Glomerular visceral epithelial cell (primary cell): ENCODE measurements around the gene APELA.
"Not testable (repeated sequence)": the region's sequence is repeated elsewhere in the genome, so short reads cannot be mapped to it uniquely, and the experiment has no call there.

ENCODE experiments used
- DNase-seq: peaks from one replicate; pipeline ENCODE4 v3.0.0-alpha.2; 2016; ENCODE audit errors: extremely low spot score

APELA gene, protein sequence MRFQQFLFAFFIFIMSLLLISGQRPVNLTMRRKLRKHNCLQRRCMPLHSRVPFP

DNA sequence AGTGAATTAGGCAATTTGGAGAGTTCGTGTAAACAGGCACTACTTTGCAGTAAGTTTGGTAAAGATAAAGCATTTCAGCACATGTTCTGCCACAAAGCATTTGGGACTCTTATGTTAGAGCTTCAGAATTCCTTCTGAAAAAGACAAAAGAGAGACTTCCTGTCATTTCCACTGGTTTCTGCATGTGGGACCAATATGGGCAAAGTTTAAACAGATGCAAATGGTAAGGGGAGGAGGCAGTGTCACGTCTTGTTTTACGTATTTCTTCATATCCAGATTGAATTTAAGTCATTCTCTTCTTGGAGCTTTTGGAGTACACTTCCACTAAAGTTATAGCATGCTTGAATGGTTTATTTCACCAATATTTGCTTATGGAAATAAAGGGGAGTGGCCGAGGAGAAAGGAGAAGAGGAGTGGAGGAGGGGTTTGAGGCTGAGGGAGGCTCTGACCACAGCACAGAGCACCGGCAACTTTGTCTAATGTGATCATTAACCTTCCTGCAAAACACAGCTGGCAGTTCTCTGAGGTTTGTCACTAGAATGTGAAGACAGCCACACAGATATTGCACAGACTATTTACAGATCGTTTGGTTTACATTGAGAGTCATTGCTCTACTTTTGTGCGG, at the start of gene APELA:
APELA (plus strand) TSS at position 479 of the 625 bp plus-strand sequence. CDS start 154 bp downstream, outside the sequence.
- peak; percentile 65 for DNase-seq

DNA sequence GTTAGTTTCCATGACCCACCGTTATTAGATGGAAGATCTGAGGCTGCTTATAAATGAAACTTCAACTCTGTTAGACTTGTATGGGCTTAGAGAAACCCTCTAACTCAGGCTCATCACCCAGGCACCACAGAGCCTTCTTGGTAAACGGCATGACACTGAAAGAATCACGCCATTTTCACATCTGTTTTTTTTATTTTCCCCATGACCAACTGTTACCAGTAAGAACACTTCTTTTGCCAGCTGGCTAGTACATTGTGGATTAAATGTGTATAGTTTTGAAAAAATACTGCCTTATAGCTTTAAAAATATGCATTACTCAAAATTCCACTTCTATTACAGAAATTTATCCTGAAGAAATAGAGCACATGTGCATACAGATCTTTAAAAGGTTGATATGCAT, 48.0 kb upstream of the APELA start:
- no peak for DNase-seq

DNA sequence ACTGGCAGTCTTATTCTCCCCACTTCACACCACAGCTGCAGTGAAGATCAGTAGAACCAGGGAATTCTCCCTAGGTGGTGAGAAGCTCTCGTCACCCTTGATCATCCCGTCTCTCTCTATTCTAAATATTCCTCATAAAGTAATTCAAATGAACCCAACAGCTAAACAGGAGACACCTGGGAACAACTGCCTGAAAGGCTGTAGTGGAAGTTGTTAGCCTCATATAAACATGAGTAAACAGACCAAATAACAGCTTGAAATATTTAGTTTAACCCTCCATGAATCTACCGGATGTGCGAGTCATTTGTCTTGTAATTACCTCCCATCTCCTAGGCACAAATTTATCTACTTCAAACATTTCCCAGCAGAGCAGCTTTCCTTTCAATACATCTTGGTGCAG, 30.4 kb upstream of the APELA start:
- no peak for DNase-seq

DNA sequence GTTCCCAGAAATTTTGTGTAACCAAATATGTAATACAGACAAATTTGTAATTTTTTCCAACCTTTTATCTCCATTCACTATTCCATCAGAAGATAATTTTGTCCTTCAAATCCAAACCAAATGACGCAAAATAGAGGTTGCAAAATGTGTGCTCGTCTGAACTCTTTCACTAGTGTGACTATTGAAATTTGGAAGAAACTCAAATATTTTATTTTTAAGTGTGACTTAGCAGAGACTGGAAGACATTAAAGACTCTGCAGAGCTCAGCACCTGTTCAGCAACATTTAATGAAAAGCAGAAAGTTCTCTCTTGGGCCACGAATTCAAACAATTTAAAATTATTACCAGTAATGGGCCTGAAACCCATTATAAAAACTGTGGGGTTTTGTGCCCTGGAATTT, 30.0 kb upstream of the APELA start:
- no peak for DNase-seq

DNA sequence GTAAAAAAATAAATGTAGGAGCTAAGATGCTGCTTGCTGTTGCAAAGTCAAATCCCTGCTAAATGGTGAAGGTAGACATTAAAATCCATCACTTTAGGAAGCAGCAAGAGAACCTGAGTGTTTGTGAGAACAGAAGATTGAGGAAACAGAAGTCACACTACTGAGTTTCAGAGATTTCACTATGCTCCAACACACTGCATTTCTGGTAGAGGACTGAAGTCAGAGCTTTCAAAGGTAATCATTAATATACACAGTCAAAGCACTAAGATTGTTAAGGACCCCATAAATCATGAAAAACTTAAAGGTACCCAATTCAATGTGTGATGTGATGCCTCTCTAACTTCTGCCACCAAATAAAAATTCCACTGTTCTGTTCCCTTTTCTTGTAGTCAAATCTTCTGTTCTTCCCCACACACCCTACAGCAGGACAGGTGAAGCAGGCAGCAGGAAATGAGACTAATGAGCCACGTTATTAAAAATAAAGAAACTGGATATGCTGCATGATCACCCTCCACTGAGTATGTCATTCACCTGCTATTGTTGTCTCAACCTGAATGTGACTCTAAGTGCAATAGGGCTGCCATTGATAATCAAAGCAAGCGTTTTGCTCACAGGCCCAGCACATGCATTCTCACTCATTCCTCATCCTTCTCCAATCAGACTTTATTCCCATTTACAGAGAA, 28.9 kb upstream of the APELA start:
- no peak for DNase-seq

DNA sequence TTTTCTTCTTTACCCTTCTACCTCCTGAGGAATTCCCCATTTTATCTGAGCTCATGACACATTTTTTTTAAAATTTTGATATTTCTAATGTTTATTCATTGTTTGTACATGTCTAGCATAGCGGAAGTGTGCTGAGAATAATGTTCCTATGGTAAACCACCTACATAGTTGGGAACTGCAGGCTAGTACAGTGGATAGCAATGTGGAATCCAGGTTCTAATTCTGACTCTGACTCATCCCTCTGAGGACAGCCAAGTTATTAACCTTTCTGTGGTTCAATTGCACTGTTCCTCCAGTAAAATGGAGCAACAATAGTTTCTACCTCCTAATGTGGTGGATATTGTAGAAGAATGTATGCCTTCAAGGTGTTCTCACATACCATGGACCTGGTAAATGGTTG, 20.6 kb upstream of the APELA start:
- DNase-seq, result peak; percentile 53

DNA sequence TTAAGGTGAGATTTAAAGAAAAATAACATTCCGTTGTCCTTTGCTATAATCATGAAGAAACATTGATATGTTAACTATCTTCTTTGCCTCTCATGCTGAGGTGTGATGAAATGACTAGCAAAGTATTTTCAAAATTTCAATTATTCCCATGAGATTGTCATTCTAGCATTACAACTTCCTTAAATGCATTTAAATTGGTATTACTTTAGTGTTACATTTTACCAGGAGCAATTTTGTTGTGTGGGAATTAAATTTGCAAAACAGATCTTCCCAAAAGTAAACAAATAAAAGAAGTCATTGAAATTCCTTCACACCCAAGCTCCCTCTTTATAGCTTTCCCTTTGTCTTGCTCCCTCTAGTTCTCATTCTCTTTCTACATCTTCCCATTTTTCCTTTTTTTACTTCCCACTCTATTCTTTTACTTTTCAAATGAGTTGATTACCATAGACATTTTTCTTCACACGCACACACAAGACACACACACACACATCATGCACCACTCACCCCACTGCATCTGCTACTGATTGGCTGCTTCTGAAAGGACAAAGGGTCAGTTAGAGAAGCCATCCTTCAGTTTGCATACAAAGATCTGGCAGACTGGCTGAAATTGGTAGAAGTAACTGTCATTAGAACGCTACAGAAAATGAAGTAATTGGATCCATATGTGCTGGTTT, 10.0 kb upstream of the APELA start:
- no peak for DNase-seq

DNA sequence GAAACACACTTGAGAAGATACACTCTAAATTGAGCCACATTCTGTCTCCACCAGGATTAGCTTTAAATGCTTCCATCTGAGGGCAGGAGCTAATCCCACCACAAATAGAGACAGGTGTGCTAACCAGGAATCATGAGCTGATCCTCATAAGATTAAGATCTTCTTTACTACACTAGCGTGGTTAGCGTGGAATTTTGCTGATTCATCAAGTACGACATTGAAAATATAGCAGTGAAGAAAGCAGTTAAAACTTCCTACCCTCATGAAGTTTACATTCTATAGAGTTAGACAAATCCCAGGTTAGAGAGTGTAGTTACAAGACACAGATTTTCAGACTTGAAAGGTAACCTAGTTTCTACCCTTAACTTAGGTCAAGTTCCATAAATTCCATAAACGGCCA, 5.3 kb upstream of the APELA start:
- DNase-seq, result no peak

DNA sequence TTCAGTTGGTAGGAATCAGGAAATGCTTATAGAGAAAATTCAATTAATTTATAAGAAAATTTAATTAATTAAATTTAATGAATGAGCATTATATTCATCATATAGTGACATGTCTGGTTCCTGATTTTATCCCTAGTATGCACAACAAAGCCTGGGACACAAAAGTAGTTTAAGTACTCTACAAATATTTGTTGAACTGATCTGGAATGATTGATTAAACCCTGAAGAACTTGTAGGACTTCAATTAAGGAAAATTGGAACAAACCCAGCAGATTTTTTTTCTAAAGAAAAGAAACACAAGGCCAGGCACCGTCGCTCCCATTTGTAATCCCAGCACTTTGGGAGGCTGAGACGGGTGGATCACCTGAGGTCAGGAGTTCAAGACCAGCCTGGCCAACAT, 4.5 kb upstream of the APELA start:
- no peak for DNase-seq

DNA sequence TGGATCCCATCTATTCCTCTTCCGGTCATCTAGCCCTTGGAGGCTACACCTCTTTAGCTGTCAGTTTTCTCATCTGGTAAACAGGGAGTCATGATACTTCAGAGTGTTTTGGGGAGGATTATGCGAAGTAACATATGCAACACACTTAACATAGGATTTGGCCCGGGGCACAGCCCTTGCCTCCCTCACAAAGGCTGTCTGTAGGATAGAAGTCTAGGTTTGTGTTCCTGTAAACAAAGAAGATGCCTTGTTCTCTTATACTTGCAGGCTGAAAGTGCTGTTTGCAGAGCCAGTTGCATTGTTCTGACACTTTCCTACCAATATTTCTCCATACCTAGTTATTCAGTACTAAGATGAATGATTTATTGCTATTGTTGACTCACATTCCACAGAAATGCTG, 2.2 kb upstream of the APELA start:
- no peak for DNase-seq

DNA sequence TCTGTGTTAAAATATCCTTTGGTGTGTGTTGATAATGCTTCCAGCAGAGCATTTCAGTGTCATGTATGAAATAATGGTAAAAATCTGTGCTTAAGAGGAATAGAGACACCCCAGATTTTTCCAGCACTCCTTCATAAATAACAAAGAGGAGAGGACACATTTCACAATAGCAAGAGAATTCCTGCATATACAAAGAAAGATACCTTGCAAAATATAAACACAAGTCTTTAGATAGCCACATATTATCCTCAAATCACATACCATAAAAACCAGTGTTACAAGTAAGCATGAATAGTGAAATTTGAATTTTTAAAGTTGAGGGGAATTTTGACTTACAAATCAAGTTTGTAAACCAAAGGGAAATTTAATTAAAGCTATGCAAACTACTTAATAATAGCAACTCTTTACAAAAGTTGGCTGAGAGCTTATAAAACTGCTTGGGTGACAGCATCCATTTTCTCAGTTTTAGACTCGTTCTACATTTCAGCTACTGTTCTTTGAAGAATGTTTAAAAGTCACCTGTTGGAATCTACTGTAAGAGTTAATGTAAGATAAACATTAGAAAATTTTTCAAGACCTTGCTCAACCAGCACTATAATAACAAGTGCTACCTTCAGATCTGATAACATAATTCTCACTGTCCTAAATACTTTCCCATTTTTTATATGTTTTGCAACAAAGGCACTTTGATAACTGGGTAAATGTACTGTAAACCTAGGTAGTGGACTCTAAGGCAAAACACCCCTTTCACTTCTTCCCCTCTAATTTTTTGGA, 3.7 kb downstream of the APELA start:
- DNase-seq, result no peak

DNA sequence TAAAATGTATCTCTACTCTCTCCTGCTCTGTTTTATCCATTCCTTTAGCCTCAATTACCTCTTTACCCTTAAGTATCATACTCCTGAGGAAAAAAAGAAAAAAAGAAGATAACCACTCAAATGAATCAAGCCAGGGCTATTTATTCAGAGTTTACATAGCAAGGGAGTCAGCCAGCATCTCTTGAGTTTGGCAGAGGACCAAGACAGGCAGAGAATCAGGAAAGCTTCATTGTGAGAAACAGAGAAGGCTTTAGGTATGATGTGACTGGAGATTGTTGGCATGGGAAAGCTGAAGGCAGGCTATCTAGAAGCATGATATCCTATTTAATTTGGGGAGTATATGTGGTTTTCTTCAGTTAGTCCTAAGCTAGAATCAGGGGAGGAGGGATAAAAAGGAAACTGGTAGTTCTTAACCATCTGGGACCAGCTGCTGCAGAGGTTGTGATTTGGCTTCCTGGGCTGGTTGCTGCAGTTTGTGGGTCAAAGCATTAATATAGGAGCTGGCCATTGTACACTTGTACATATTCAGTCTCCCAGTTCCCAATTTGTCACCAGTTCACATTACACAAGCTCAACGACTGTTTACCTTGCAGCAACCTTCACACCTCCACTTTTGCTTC, 11.2 kb downstream of the APELA start:
- DNase-seq, result peak; percentile 17

DNA sequence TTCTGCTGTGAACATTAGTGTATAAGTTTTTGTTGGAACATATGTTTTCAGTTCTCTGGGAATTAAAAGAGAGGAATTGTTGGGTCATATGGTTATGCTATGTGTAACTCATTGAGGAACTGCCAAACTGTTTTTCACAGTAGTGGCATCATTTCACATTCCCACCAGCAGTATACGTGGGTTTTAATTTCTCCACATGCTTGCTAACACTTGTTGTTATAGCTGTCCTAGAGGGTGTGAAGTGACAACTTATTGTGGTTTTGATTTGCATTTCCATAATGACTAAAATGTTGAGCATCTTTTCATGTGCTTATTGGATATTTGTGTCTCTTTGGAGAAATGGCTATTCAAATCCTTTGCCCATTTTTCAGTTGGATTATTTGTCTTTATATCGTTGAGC, 13.7 kb downstream of the APELA start:
- no peak for DNase-seq

DNA sequence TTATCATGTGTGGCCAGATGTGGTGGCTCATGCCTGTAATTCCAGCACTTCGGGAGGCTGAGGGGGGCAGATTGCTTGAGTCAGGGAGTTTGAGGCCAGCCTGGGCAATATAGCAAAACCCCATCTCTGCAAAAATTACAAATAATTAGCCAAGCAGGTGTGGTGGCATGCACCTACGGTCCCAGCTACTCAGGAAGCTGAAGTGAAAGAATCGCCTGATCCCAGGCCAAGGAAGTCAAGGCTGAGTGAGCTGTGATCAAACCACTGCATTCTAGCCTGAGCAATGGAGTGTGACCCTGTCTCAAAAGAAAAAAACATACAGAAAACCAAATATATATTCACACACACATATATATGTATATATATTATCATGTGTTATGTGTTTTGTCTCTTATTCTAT, 15.0 kb downstream of the APELA start:
- peak; percentile 78 for DNase-seq

DNA sequence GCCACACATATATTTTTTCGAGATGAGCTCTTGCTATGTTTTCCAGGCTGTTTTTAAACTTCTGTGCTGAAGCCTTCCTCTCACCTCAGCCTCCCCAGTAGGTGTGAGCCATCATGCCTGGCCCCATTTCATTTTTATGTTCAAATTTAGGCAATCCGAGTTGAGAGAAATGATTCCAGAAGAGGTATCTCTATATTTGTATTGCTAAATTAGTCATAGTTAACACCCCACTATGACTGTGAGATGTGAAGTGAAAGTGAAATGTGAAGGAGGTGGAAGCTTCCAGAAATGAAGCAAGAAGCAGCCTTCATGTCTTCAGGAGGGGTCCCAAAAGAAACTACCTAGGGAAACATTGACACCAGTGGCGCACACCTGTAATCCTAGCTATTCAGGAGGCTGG, 17.7 kb downstream of the APELA start:
- DNase-seq, result no peak

DNA sequence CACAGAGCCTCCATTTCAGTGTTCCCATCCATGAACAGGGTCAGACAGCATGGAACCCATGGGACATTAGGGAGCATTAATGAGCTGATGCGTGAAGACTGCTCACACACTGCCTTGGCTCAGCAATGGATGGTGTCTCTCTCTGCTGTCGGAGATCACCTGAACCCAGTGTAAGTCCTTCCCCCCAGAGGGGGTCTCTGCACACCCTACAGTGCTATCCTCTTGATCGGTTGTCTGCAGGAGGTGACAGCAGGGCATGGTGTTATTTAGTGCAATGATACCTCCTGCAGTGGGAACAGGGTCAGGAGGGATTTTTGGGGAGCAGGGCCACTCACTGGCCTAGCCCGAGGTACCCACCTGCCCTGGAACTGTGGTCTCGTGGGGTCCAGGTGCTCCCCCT, 25.6 kb downstream of the APELA start:
- no peak for DNase-seq

DNA sequence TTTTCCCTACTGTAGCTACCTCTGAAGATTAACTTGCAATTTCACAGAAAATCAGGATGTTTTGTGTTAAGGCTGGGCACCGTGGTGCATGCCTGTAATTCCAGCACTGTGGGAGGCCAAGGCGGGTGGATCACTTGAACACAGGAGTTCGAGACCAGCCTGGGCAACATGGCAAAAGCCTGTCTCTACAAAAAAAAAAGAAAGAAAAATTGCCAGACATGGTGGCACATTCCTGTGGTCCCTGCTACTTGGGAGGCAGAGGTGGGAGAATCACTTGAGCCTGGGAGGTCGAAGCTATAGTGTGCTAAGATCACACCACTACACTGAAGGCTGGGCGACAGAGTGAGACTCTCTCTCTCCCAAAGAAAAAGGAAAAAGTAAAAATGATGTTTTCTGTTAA, 27.4 kb downstream of the APELA start:
- peak; percentile 48 for DNase-seq

DNA sequence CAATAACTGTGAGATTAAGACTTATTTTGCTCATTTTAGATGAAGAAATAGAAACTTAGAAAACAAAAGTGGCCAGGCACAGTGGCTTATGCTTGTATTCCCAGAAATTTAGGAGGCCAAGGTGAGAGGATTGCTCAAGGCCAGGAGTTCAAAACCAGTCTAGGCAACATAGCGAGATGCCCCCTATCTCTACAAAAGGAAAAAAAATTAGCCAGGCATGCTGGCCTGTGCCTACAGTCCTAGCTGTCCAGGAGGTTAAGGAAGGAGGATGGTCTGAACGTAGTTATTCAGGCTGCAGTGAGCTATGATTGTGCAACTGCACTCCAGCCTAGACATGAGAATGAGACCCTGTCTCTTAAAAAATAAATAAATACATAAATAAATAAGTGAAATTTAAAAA, 28.0 kb downstream of the APELA start:
- DNase-seq, result no peak

DNA sequence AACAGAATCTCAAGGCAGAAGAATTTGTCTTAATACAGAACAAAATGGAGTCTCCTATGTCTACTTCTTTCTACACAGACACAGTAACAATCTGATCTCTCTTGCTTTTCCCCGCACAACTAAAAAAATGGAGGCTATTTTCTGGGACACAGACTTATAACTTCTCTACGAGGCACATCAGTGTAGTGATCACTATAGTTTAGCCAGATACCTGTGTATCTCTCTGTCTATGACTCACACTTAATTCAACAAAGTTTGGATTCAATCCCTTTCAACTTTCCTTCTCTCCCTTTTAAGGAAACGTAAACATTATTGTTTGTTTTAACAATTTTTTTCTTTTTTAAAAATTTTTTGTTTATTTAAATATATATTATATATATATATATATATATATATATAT, 29.4 kb downstream of the APELA start:
- no peak for DNase-seq

DNA sequence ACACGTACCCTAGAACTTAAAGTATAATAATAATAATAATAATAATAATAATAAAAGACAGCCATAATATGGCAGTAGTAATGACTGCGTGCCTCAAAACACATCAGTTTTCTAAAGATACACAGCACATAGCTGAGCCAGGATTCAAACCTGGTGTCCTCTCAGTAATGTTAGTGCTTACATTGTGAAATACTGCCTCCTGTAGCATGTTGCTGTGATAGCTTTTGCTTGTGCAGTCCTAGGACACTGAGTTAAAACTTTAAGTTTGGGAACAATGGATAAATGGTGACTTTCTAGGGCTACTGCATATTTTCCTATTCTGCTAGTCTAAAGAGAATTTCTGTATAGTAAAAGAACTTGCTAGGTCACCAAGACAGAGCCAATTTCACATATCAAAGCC, 36.5 kb downstream of the APELA start:
- DNase-seq, result not testable (repeated sequence)

DNA sequence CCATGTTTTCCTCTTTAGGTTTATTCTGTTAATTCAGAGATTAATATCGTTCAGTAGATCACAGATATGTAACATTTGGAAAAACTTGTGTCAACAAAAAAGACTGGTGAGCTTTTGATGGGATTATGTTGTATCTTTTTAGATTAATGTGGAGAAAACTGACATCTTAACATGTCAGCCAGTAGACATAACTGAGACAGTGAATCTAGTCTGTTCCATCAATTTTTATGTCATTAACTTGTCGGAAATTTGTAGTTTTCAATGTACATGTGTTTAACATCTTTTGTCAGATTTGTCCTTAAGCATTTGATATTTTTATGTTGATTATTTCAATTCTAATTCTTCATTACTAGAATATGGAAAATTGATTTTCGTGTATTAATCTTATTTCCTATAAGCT, 42.0 kb downstream of the APELA start:
- DNase-seq, result no peak

DNA sequence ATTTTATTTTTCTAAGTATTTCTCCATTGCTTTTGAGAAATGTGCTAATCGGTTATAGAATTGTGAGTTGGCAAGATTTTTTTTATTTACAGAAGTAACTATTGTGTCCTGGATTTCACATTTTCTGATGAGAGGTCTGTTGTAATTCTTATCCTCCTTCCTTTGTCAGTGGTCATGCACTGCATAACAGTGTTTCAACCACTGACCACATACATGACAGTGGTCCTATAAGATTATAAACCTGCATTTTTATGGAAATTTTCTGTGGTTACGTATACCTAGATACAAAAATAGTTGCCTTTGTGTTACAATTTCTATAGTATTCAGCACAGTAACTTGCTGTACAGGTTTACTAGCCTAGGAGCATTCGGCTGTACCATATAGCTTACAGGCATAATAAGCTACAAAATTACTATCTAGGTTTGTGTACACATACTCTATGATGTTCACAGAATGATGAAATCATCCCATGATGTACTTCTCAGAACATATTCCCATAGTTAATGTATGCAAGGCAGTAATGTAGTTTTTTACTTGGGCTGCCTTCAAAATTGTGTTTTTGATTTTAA, 47.8 kb downstream of the APELA start:
- no peak for DNase-seq
